SIG-M5 (cell line): ENCODE results near the gene NPB.

ENCODE experiments used
- DNase-seq: peaks from one replicate; lab custom pipeline; 2025; lab: John Stamatoyannopoulos, UW

Gene NPB

DNA sequence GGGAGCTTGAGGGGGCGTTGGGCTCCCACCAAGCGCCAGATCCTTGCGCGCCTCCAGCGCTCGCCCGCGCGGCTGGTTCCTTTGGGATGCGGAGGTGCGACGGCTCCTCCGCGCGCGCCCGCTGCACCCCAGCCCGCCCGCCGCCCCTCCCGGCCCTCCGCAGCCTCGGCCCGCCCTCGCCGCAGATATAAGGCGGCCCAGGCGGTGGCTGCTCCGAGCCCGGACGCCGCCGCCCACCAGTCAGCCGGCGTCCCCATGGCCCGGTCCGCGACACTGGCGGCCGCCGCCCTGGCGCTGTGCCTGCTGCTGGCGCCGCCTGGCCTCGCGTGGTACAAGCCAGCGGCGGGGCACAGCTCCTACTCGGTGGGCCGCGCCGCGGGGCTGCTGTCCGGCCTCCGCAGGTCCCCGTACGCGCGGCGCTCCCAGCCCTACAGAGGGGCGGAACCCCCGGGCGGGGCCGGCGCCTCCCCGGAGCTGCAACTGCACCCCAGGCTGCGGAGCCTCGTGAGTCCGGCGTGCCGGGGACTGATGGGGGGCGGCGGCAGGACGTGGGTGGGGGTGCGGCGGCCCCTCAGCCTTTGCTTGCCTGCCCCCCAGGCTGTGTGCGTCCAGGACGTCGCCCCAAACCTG is at the start of gene NPB:
Gene NPB (plus strand): TSS at position 216 of the 630 bp plus-strand sequence. CDS start 40 bp downstream, at position 256.
- DNase-seq: no peak

DNA sequence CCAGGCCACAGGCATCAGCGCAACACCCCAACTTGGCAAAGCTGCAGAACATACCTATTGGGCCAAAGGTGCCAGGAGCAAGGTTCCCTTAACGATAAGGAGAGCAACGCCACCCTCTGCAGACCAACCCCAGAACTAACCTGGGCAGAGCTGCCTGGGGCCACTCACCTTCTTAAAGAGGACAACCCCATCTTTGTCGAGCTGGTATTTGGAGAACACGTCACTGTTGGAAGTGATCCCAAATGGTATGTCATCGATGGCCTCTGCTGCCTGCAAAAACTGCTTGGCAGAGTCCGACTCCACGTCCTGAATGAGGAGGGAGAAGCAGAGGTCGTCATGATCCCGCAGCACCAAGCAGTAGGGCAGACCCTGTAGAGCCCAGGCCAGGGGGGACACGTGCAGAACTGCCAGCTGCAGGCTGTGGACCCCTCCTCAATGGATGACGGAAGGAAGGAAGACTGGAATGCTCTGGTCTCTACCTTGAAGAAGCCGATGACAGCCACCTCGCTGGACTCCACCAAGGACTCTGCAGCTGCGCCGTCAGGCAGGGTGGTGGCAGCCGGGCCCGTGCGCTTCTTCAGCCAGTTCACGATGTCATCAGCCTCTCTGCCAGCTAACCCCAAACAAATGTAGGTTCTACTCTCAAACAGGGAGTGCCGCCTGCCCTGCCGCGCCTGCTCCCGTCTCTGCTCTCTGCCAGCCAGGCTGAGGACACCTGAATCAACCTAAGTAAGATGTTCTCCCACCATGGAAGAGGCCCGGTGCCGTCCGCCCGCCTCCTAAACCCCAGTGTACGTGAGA is 46.9 kb upstream of the NPB start:
- no peak for DNase-seq

DNA sequence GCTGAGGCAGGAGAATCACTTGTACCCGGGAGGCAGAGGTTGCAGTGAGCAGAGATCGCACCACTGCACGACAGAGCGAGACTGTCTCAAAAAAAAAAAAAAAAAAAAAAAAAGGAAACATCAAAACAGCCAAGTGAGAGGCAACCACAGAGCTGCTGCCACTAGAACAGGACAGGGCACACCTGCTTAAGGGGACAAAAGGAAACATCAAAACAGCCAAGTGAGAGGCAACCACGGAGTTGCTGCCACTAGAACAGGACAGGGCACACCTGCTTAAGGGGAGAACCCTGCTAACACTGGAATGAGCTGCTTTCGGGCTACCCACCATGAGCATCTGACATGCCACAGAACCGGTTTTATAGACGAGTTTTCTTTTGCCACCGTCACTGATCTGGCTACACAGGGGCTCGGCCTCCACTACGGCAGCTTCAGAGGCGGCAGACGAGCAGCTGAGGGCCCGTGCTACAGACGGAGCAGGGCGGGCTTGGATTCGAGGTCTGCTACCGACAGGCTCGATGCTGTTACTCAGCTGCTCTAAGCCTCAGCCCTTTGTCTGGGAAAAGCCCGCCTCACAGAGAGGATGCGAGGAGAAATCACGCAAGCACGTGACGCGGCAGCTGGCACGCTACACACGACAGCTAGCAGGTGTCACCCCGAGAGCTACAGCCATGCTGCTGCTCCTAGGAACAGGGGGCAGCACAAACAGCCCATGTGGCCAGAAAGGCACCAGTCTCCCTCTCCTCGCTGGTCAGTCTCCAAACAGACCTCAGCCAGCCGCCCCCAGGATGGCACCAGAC is 43.7 kb upstream of the NPB start:
- DNase-seq: no peak

DNA sequence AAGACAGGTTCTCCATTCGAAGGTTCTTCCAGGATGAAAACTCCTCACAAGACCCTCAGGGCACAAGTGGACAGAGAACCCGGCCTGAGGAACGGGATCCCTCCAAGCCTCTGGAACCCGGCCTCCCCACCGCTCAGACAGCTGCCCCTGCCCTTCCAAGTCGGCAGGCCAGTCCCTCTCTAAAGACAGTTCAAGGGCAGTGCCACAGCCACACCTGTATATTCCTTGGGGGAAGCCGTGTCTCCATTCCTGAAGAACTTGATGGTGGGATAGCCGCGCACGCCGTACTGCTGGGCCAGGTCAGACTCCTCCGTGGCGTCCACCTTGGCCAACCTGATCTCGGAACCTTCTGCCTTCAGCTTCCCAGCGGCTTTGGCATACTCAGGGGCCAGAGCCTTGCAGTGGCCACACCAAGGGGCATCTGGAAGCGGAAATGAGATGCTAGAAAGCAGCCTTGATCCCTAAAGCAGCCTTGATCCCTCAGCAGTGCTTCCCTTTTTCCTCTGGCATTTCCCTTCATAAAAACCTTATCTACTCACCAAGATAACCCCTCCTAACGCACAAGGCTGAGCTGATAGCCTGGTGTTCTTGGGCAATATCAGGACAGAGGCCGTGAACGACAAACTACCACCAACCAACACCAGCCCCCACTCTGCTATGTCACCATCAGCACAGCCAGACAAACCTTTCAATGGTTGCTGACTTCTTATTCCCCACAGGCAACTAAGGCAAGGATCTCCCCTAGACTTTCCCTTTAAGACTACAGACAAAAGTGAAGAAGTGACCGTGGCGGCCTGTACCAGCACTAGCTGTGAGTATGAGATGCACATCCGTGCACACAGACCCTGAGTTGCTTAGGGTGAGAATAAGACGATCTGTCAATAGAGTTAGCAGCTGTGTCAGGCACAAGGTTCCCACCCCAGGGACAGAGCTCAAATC is 42.8 kb upstream of the NPB start:
- no peak for DNase-seq

DNA sequence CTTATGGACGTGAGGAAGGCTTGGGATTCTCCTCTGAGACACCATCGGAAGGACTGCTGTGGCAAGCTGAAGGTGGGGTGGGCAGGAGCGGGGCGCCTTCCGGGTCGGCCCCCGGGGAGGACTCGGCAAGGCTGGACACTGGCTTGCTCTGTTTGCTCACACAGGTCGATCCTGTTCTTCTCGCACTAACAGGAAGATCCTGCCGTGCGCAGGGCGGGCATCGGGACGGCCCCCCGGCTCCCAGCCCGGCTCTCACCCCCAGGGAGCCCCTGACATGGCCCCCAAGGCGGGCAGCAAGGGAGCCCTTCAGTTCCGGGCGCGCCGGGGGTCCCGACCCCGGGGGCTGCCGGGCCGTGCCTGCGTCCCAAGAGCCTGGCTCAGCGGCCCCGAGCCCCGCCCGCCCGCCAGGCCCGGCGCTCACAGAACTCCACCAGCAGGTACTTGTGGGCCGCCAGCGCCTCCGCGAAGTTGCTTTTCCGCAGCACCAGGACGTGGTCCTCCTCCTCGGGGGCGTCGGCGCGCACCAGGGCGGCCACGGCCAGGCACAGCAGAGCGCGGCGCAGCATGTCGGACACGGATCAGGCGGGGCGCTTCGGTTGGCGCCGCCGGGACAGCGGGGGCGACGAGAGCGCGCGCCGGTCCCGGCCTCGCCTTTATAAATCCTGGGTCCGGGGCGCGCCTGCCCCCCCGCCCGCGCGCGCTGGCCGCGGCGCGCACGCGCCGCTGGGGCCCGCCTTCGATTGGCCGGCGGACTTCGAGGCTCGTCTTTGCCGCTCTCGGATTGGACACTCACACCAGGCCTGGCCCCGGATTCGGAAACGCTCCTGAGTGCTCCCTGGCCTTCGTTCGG is 41.9 kb upstream of the NPB start, which contains the start of gene P4HB:
Gene P4HB (minus strand): TSS at position 630 of the 850 bp plus-strand sequence. CDS start 64 bp downstream, at position 566.
- no peak for DNase-seq

DNA sequence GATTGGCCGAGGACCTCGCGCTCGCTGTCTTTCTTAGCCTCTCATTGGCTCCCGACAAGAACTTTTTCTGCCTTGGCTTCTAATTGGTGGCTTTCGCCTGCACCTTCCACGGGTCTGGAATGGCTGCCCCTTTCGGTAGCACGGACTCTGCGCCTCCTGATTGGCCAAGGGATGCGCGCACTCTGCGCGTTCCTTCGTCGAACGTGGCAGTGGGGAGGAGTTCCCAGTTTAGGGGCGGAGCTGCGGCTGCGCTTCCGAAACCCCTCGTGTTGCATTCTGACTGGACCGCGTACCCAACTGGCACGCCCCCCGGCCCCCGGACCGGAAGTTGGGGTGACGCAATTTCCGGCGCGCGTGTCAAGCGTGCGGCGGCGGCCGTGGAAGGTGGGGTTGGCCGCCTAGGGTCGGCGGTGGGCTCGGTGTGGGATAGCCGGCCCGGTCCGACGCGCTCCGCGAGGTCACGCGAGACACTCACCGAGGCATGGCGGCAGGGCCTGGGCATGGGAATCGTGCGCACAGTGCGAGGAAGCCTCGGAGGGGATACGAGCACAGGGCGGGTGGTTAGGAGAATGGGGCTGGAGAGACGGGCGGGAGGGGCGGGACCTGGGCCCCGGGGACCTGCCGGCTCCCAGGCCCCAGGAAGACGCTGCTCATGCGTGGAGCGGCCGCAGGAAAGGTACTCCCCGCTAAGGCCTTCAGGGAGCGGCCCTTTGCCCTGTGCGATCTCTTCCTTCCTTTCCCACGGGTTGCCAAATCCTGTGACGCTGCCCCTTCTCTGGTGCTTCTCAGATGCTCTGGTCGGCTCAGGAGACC is 41.1 kb upstream of the NPB start:
- peak; percentile 99 for DNase-seq

DNA sequence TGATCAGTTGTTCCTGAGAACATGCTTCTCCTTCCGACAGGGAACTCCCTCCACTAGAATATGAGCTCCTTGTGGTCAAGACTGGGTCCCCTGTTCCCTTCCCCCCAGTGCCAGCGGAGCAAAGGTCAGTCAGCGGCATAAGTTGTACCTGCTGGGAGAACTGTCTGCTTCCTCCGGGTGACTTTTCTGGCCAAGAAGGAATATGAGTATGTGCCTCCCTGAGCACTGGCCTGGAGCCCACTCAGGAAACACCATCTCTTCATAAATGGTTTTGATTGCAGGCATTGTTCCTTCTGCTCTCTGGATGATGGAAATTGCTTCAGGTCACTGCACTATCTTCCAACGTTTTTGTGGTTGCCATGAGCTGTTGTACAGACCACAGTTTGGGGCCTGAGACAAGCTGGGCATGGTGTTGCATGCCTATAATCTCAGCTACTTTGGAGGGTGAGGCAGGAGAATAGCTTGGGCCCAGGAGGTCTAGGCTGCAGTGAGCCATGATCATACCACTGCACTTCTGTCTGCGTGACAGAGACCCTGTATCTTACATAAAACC is 38.8 kb upstream of the NPB start:
- DNase-seq: no peak

DNA sequence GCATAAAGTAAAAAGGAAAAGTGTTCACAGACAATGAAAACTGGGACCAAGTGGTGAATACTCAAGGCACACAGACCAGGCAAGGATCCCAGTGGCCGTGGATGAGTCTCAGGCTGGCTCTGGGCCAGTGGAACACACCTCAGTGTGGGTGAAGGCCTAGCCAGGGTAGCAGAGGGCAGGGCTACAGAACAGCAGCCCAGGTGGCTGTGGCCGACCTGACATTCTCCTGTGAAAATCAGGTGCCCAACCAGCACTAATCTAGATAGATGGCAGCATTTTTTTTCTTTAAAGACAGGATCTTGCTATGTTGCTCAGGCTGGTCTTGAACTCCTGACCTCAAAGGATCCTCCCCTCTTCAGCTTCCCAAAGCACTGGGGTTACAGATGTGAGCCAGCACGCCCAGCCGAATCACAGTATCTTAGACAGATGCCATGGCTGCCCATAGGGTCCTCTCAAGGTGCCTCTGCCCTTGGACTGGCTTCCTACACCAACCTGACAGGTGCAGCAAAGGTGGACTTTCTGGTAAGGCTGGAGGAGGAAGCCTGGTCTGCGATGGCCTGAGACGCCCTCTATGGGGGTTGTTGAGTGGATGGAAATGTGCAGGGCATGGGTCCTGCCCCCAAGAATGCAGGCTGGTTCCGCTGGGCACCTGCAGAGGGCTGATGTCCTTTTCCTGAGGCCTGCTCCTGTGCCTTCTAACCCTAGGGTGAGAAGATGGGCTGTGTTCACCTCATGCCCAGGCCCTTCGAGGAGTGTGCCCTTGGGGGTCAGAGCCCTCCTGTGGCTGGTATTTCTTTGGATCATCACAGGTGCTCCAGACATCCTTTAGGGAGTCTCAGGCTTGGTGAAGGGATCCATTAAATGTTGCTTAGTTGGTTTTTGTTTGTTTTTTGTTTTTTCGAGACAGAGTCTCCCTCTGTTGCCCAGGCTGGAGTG is 37.9 kb upstream of the NPB start:
- DNase-seq: no peak

DNA sequence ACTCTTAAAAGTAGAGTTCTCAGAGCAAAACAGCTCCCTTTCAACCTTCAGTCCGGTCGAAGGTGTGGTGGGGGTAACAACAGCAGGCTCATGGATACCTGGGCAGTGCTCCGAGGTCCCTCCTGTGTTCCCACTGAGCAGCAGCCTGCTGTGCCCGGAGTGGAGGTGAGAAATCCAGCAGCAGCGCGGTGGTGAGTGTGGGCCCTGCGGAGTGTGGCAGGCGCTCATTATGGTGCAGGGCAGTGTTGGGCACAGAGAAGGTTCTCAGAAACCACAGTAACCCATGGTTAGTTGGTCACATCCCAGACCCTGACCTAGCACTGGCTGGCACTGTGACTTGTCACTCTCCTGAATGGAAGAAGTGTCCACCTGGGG is 36.7 kb upstream of the NPB start:
- no peak for DNase-seq

DNA sequence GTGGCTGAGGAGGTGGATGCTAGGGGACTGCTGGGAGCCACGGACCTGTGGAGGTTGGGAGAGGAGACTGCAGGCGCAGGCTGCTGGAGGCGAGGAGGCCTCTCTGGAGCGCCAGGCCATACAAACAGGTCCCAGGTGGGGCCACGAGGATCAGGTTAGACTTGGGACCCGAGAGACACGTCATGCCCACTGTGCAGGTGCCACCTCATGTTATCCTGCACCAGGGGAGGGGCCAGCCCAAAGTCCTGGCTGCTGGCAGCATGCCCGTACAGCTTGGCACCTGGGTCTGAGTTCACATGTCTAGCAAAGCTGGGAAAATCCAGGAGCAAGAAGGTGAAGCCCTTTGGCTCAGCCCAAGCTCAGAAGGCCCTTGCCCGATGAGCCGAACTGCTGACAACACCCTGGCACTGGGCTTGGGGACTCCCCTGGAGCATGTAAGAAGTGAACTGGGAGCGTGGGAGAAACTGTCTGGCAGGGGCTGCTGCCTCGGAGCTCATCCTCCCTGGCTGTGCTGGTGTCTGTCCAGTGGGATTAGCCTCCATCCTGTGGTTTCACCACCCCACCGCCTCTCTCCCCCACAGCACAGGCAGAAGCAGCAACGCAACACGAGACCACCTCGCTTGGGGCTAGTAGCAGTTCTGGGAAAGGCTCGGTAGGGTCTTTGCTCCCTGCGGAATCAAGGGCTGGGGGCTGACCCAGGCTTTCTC is 36.2 kb upstream of the NPB start:
- DNase-seq: no peak

DNA sequence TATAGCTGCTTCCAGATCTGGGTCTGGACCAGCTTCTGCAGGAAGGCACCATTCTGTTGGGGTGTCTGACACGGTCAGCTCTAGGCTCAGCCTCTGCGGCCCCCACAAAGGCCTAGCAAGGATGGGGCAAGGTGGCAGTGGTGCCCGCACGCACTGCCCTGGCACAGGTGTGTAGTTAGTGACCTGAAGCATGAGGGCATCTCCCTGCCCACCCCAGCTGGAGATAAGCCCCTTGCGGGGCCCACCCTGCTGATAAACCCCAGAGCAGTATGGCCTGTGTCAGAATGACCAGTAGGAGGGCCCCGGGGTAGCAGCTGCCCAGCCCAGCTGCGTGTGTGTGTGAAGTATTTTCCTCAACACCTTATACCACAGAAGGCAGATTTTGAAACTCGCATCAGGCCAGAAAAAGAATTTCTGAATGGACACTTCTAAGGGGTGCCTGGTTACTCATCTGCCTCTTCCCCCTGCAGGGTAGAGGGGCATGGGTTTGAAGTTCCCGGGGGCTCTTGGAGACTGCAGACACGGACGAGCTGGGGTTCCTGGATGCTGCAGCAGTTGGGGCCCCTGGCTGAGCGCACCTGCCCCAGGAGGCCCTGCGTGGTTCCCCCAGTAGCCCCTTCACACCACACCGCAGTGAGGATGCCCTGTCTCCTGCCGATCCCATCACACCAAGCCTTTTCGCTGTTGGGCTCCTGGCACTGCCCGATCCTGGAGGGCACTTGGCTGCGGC is 35.4 kb upstream of the NPB start:
- no peak for DNase-seq

DNA sequence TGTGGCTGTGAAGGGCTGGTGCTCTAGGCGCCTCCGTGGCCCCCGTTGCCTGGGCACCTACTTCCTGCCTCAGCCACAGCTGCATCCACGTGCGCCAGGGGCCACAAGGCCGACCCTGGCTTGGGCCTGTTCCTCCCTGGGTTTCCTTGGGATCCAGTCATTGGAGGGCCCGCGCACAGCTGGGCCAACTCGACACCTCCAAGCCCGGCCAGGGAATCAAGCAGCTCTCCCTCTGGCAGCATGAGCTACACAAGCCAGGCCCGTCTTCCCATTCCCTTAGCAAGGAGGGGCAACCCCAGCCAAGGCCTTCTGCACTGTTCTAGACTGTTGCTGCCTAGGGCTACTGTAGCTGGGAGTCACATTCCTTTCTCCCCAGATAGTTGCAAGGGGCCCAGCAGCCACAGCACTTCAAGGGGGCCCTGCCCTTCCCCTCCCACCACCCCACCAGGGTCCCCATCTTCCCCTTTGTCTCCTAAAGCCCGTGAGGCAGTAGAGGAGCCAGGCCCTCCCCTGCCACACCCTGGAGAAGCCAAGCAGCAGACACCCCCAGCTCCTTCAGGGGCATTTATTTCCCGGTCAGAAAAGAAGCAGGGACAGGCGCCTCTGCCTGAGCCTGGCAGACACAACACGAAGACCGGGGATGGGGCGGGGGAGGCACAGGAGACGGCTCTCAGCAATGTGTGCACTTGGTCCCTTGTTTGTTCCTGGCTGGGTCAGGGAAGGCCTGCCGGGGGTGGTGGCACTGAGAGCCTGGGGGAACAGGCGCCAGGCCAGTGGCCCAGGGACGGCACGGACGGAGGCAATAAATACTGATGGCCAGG is 34.7 kb upstream of the NPB start:
- DNase-seq: no peak

DNA sequence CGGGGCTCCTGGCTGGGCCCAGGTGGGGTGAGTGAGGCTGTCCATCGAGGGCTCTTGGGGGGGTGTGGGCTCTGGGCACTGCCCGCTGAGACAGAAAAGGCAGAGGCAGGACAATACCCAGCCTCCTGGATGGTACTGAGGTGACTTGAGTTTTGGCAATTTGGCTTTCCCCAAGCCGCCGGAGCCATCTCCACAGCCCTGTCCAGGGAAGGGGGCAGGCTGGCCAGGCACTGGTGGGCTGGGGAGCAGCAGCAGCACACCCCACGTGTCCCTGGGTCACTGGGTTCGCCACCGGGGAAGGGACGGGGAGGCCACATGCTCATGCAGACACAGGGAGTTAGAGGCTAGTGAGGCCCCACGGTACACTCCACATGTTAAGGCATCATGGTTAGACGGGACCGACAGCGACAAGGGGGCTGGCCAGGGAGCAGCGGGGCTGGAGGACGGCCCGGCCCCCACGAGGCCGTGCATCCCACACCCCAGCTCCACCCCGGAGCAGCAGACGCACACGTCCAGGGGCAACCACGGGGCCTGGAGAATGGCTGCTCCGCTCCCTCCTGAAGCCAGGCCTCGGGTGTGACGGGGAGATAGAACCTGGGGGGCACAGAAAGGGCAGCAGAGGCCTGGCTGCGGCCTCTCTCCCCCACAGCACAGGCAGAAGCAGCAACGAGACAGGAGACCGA is 33.9 kb upstream of the NPB start:
- DNase-seq: no peak

DNA sequence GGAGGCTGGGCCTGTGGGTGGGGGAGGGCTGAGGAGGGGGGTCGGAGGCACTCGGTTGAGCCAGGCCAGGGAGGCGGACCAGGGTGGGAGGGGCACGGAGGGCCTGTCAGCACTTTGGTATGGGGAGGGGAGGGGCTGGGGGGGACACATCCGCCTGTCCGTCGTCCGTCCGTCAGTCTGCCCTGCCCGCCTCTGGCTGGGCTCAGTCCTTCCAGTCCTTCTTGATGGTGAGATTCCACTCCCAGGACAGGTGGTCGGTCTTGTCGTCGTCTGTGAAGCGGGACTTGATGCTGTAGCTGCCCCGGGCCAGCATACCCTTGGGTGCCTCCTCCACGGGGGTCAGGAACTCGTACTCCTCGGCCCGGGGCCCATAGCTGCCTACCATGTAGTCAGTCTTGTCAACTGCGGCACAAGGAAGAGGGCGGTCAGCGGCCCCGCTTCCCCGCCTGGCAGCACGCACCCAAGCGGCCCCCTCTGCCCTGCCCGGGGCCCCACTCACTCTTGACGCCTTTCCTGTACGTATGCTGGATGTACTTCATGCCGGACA is 33.3 kb upstream of the NPB start:
- no peak for DNase-seq
